ENCODE results near the gene FSIP1. TPM values are rescaled to one million over a fixed set of nuclear protein-coding genes. Genes with fewer than 3 reads are reported as not detected.

Gene FSIP1
- total RNA-seq, 1 donor, result 3.6 TPM

GRCh38 chr15:39789736-39790135, 7.1 kb upstream of the FSIP1 start:
- Histone ChIP-seq H3K9me3 (ENCODE audit: low read depth, low read length) (no peaks in the 10 kb centered on the region), H2AFZ (ENCODE audit: low read length) (no peak overlapping the region), H3K4me2 (ENCODE audit: insufficient read depth, low read length) (no peak overlapping the region), H3K27me3 (ENCODE audit: insufficient read depth, low read length) (no peaks in the 10 kb centered on the region), H3K4me3 (ENCODE audit: insufficient read depth, low read length) (no peak overlapping the region), H3K36me3 (ENCODE audit: insufficient read depth, low read length) (no peaks in the 10 kb centered on the region), H3K4me1 (ENCODE audit: insufficient read depth, low read length) (peaks cover 61% of the 10 kb centered on the region), H3K79me2 (ENCODE audit: insufficient read depth, low read length) (peaks cover 6% of the 10 kb centered on the region), H3K27ac (ENCODE audit: low read depth, low read length) (no peak overlapping the region), H4K20me1 (ENCODE audit: insufficient read depth, low read length) (no peaks in the 10 kb centered on the region)
- peak; percentile 69 for DNase-seq (ENCODE audit: insufficient read length, low spot score, missing footprints)
- no peak for TF ChIP-seq CTCF (IDR thresholded peaks at IDR 0.05; ENCODE audit: extremely low read depth, low read depth, low read length)

- Histone ChIP-seq H3K27me3 (ENCODE audit: insufficient read depth, low read length) (no peaks in the 10 kb centered on the region), H3K27ac (ENCODE audit: low read depth, low read length) (no peak overlapping the region)
- TF ChIP-seq CTCF (IDR thresholded peaks at IDR 0.05; ENCODE audit: extremely low read depth, low read depth, low read length), result no peak
Observed at GRCh38 chr15:39788800-39789565, 6.3 kb upstream of the FSIP1 start.

GRCh38 chr15:39788108-39788507, 5.5 kb upstream of the FSIP1 start:
- Histone ChIP-seq H3K27me3 (ENCODE audit: insufficient read depth, low read length) (no peaks in the 10 kb centered on the region), H3K36me3 (ENCODE audit: insufficient read depth, low read length) (no peaks in the 10 kb centered on the region), H3K4me3 (ENCODE audit: insufficient read depth, low read length) (no peak overlapping the region), H3K4me2 (ENCODE audit: insufficient read depth, low read length) (peak overlapping the region; percentile 13), H3K4me1 (ENCODE audit: insufficient read depth, low read length) (peaks cover 73% of the 10 kb centered on the region), H2AFZ (ENCODE audit: low read length) (no peak overlapping the region), H4K20me1 (ENCODE audit: insufficient read depth, low read length) (no peaks in the 10 kb centered on the region), H3K79me2 (ENCODE audit: insufficient read depth, low read length) (peaks cover 21% of the 10 kb centered on the region), H3K27ac (ENCODE audit: low read depth, low read length) (no peak overlapping the region), H3K9me3 (ENCODE audit: low read depth, low read length) (no peaks in the 10 kb centered on the region)
- TF ChIP-seq CTCF (IDR thresholded peaks at IDR 0.05; ENCODE audit: extremely low read depth, low read depth, low read length), result no peak
- peak; percentile 58 for DNase-seq (ENCODE audit: insufficient read length, low spot score, missing footprints)

More at GRCh38 chr15:39788800-39789565, 6.3 kb upstream of the FSIP1 start:
- Histone ChIP-seq H2AFZ (ENCODE audit: low read length) (no peak overlapping the region), H3K9me3 (ENCODE audit: low read depth, low read length) (no peaks in the 10 kb centered on the region), H3K4me1 (ENCODE audit: insufficient read depth, low read length) (peaks cover 68% of the 10 kb centered on the region), H3K4me2 (ENCODE audit: insufficient read depth, low read length) (peak overlapping the region; percentile 13), H3K36me3 (ENCODE audit: insufficient read depth, low read length) (no peaks in the 10 kb centered on the region), H3K79me2 (ENCODE audit: insufficient read depth, low read length) (peaks cover 13% of the 10 kb centered on the region), H3K4me3 (ENCODE audit: insufficient read depth, low read length) (no peak overlapping the region), H4K20me1 (ENCODE audit: insufficient read depth, low read length) (no peaks in the 10 kb centered on the region)
- DNase-seq (ENCODE audit: insufficient read length, low spot score, missing footprints), result peak; percentile 62

GRCh38 chr15:39787479-39787878, 4.8 kb upstream of the FSIP1 start:
- H3K27ac ChIP-seq (ENCODE audit: low read depth, low read length), result no peak overlapping the region
- H3K79me2 ChIP-seq (ENCODE audit: insufficient read depth, low read length), result peaks cover 24% of the 10 kb centered on the region
- no peak overlapping the region for H3K4me3 ChIP-seq (ENCODE audit: insufficient read depth, low read length)
- TF ChIP-seq CTCF (IDR thresholded peaks at IDR 0.05; ENCODE audit: extremely low read depth, low read depth, low read length), result no peak
- no peaks in the 10 kb centered on the region for H3K9me3 ChIP-seq (ENCODE audit: low read depth, low read length)
- no peak overlapping the region for H2AFZ ChIP-seq (ENCODE audit: low read length)
- H3K4me2 ChIP-seq (ENCODE audit: insufficient read depth, low read length), result peak overlapping the region; percentile 9
- no peaks in the 10 kb centered on the region for H3K36me3 ChIP-seq (ENCODE audit: insufficient read depth, low read length)
- no peaks in the 10 kb centered on the region for H4K20me1 ChIP-seq (ENCODE audit: insufficient read depth, low read length)
- H3K4me1 ChIP-seq (ENCODE audit: insufficient read depth, low read length), result peaks cover 67% of the 10 kb centered on the region
- H3K27me3 ChIP-seq (ENCODE audit: insufficient read depth, low read length), result no peaks in the 10 kb centered on the region
- no peak for DNase-seq (ENCODE audit: insufficient read length, low spot score, missing footprints)

Data from osteoblast (primary cell).